Left ventricle myocardium inferior (tissue), 1 donor: ENCODE measurements around the gene SLC16A12. TPM values are rescaled to one million over a fixed set of nuclear protein-coding genes. Genes with fewer than 3 reads are reported as not detected.
"Not testable (repeated sequence)": the region's sequence is repeated elsewhere in the genome, so short reads cannot be mapped to it uniquely, and the experiment has no call there.

Experiments
- DNase-seq: peaks from one replicate; pipeline ENCODE4 v3.0.0-alpha.2; 2020
- H3K27ac ChIP-seq: fragments of 200-600 bp; replicated peaks from 2 replicates; pipeline ENCODE4 v1.8.0; 2021
- H3K27me3 ChIP-seq: fragments of 200-600 bp; 2 replicates; pipeline ENCODE4 v1.8.0; 2021; ENCODE audit warnings: low read depth
- H3K36me3 ChIP-seq: fragments of 200-600 bp; 2 replicates; pipeline ENCODE4 v1.8.0; 2021
- H3K4me1 ChIP-seq: fragments of 200-600 bp; 2 replicates; pipeline ENCODE4 v1.8.0; 2021
- H3K4me3 ChIP-seq: fragments of 200-600 bp; 2 replicates; pipeline ENCODE4 v1.8.0; 2021; ENCODE audit warnings: mild to moderate bottlenecking, moderate library complexity
- H3K9me3 ChIP-seq: fragments of 200-600 bp; replicated peaks from 2 replicates; pipeline ENCODE4 v1.8.0; 2021
- CTCF ChIP-seq: fragments of 200-600 bp; IDR thresholded peaks from 2 replicates; pipeline ENCODE4 v1.8.0; 2021; ENCODE audit warnings: antibody characterized with exemption, mild to moderate bottlenecking, borderline replicate concordance
- intact Hi-C: fragments of 100-400 bp; cut with micrococcal nuclease; formaldehyde crosslinking; loops from one replicate; pipeline ENCODE4 v1.11.0; 2022
- total RNA-seq: library from RNA; stranded (reverse); fragmentation: NEBNext Ultra II Directional; extraction: Animal tissue kit (Norgen Biotek cat#: 25700); gene quantifications from one replicate; pipeline ENCODE4 v1.2.1, GENCODE V29; 2021
- donor health status: DM: no; HTN: yes; CAD: no; lungs with severe emphysema.

The SLC16A12 gene
- total RNA-seq, 1 donor from 2014 or later: 2.0 TPM

- peak overlapping the region; percentile 91 for H3K4me3 ChIP-seq
- H3K27me3 ChIP-seq: no peaks in the 10 kb centered on the region
- H3K36me3 ChIP-seq: peaks cover 17% of the 10 kb centered on the region
- intact Hi-C loops: no loop called here
- TF ChIP-seq CTCF: no peak
- H3K27ac ChIP-seq: peak overlapping the region; percentile 96
- DNase-seq: no peak
- H3K9me3 ChIP-seq: no peaks in the 10 kb centered on the region
- H3K4me1 ChIP-seq: peaks cover 68% of the 10 kb centered on the region
Measured at GRCh38 chr10:89416465-89416864, 118.9 kb downstream of the SLC16A12 start.

GRCh38 chr10:89414879-89415821 lies 120.2 kb downstream of the SLC16A12 start:
- Histone ChIP-seq H3K4me1 (peaks cover 67% of the 10 kb centered on the region), H3K27ac (peak overlapping the region; percentile 96), H3K9me3 (no peaks in the 10 kb centered on the region), H3K36me3 (peaks cover 12% of the 10 kb centered on the region), H3K4me3 (peak overlapping the region; percentile 91), H3K27me3 (no peaks in the 10 kb centered on the region)
- DNase-seq: peak; percentile 40
- TF ChIP-seq CTCF: peak; percentile 25
- intact Hi-C loops: no loop called here

DNA sequence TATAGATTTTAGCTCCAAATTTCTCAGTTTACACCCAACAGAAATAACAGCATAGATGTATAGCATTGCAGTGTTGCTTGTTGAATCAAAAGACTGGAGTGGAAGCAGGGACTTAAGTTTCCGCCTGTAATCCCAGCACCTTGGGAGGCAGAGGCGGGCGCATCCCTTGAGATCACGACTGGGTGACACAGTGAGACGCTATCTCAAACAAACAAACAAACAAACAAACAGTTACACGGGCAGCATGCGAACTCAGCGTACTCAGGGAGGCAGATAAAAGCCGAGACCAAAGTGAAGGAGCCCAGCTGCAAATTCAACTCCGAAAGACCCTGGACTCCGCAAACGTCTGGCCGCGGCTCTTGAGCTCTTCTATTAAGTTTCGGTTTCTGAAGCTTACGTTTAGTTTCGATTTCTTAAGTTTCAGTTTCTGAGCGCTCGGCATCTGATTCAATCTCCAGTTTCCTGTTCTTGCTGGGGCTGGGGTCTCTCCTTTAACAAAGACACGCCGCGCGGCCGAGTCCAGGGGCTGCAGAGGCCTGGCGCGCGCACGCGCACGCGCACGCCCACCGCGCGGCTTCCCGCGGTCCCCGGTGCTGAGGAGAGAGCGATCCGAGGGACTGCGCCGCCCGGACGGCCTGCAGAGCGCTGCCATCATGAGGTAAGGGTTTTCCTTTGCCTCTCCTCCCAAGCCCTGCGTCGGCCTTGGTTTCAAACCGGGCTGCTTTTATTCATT lies 121.1 kb downstream of the SLC16A12 start, which contains the start of gene IFIT5:
Gene IFIT5 (plus strand): TSS at position 423 of the 733 bp plus-strand sequence. CDS start 231 bp downstream, at position 654.
- DNase-seq: peak; percentile 76
- no peaks in the 10 kb centered on the region for H3K9me3 ChIP-seq
- H3K27me3 ChIP-seq: no peaks in the 10 kb centered on the region
- H3K4me1 ChIP-seq: peaks cover 59% of the 10 kb centered on the region
- TF ChIP-seq CTCF: no peak
- peaks cover 12% of the 10 kb centered on the region for H3K36me3 ChIP-seq
- intact Hi-C loops: no loop called here
- H3K4me3 ChIP-seq: peak within 1 kb of the TSS; percentile 91
- H3K27ac ChIP-seq: peak within 1 kb of the TSS; percentile 96

GRCh38 chr10:89413398-89413912 lies 121.9 kb downstream of the SLC16A12 start:
- intact Hi-C loops: no loop called here
- DNase-seq: no peak
- Histone ChIP-seq H3K36me3 (peaks cover 11% of the 10 kb centered on the region), H3K4me1 (peaks cover 51% of the 10 kb centered on the region), H3K9me3 (no peaks in the 10 kb centered on the region), H3K27ac (peak overlapping the region; percentile 96), H3K4me3 (peak overlapping the region; percentile 91), H3K27me3 (no peaks in the 10 kb centered on the region)
- TF ChIP-seq CTCF: no peak

GRCh38 chr10:89412276-89412675 lies 123.1 kb downstream of the SLC16A12 start:
- H3K36me3 ChIP-seq, H3K4me3 ChIP-seq, H3K9me3 ChIP-seq, DNase-seq, intact Hi-C loops, H3K27me3 ChIP-seq, H3K27ac ChIP-seq: not testable (repeated sequence)
- H3K4me1 ChIP-seq: peaks cover 39% of the 10 kb centered on the region

DNA sequence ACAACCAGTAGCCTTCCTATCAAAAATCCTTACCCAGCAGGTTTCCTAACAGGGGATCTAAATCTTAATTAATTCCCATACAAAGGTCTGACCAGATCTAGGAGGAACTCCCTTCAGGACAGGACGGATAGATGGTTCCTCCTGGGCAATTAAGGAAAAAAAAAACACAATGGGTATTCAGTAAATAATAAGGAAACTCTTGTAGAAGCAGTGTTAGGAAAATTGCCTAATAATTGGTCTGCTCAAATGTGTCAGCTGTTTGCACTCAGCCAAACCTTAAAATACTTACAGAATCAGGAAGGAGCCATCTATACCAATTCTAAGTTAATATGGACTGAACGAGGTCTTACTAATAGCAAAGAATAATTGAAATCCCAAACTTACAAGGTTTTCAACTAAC lies 124.3 kb downstream of the SLC16A12 start:
- Histone ChIP-seq H3K4me1 (peaks cover 28% of the 10 kb centered on the region), H3K9me3 (peaks cover 10% of the 10 kb centered on the region), H3K36me3 (peaks cover 16% of the 10 kb centered on the region)
- H3K4me3 ChIP-seq, intact Hi-C loops, H3K27ac ChIP-seq, H3K27me3 ChIP-seq, DNase-seq: not testable (repeated sequence)

GRCh38 chr10:89410551-89410950 lies 124.8 kb downstream of the SLC16A12 start:
- Histone ChIP-seq H3K4me1 (peaks cover 22% of the 10 kb centered on the region), H3K36me3 (peaks cover 18% of the 10 kb centered on the region), H3K9me3 (peaks cover 10% of the 10 kb centered on the region)
- H3K27ac ChIP-seq, H3K27me3 ChIP-seq, intact Hi-C loops, DNase-seq, H3K4me3 ChIP-seq: not testable (repeated sequence)

DNA sequence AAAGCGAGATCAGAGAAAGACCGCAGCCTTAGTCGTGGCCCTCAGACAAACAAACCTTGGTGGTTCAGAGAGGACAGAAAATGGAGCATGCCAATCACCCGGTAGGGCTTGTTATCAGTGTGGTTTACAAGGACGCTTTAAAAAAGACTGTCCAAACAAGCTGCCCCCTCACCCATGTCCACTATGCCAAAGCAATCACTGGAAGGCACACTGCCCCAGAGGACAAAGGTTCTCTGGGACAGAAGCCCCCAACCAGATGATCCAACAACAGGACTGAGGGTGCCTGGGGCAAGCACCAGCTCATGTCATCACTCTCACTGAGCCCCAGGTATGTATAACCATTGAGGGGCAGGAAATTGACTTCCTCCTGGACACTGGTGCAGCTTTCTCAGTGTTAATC lies 126.1 kb downstream of the SLC16A12 start:
- peaks cover 25% of the 10 kb centered on the region for H3K36me3 ChIP-seq
- H3K27me3 ChIP-seq, intact Hi-C loops, H3K4me3 ChIP-seq, H3K27ac ChIP-seq, H3K4me1 ChIP-seq, DNase-seq: not testable (repeated sequence)
- H3K9me3 ChIP-seq: peaks cover 10% of the 10 kb centered on the region

GRCh38 chr10:89407792-89408191 lies 127.6 kb downstream of the SLC16A12 start:
- H3K4me1 ChIP-seq, DNase-seq, intact Hi-C loops: not testable (repeated sequence)

More at GRCh38 chr10:89407792-89408191, 127.6 kb downstream of the SLC16A12 start:
- Histone ChIP-seq H3K36me3 (peaks cover 39% of the 10 kb centered on the region), H3K9me3 (peaks cover 10% of the 10 kb centered on the region)
- H3K27ac ChIP-seq, H3K4me3 ChIP-seq, H3K27me3 ChIP-seq: not testable (repeated sequence)
